Thyroid gland (tissue), 4 donors: ENCODE results near the gene INSC. TPM values are rescaled to one million over a fixed set of nuclear protein-coding genes. Genes with fewer than 3 reads are reported as not detected.

Source experiments
- DNase-seq, 2 donors: peaks; one replicate each; pipeline ENCODE4 v3.0.0-alpha.2; 2019
- H3K27ac ChIP-seq, 3 donors: fragments of 200-600 bp; sonication (generic); 1 replicate in 2 of 3; 2 replicates in 1 of 3; pipeline ENCODE4 v1.5.1; 2016 to 2019; ENCODE audit warnings: mild to moderate bottlenecking in 1 of 3, moderate library complexity in 1 of 3
- H3K27me3 ChIP-seq: fragments of 200-600 bp; sonication (generic); one replicate; pipeline ENCODE4 v1.5.1; 2019
- H3K36me3 ChIP-seq, 2 donors: fragments of 200-600 bp; sonication (generic); one replicate each; pipeline ENCODE4 v1.5.1; 2016 to 2019
- H3K4me1 ChIP-seq, 2 donors: fragments of 200-600 bp; sonication (generic); one replicate each; pipeline ENCODE4 v1.5.1; 2017 to 2019
- H3K4me3 ChIP-seq, 3 donors: fragments of 200-600 bp; sonication (generic); replicated peaks in 1 of 3; 1 replicate in 2 of 3; 2 replicates in 1 of 3; pipeline ENCODE4 v1.5.1; 2016; ENCODE audit warnings: mild to moderate bottlenecking in 1 of 3
- H3K9me3 ChIP-seq: fragments of 200-600 bp; sonication (generic); one replicate; pipeline ENCODE4 v1.5.1; 2017
- POLR2A ChIP-seq, 2 donors: fragments of 450-650 bp; IDR thresholded peaks; one replicate each; pipeline ENCODE4 v1.6.1; 2017; ENCODE audit warnings: antibody characterized with exemption in 2 of 2, mild to moderate bottlenecking in 2 of 2, moderate library complexity in 1 of 2
- WGBS, 2 donors: methylation state at CpG; one replicate each; pipeline ENCODE4 v1.1.5; 2017; 5-methylcytosine and 5-hydroxymethylcytosine counted together
- intact Hi-C: fragments of 100-400 bp; cut with DNase I; formaldehyde crosslinking; loops from one replicate; pipeline ENCODE4 v1.15.1; 2023
- total RNA-seq, 4 donors: library from RNA; depleted of rRNA; stranded (reverse); fragments of >200 nt; gene quantifications; one replicate each; pipeline ENCODE4 v1.2.3, GENCODE V29; 2016
- TF ChIP-seq, protein P1 (sequence below), 6 experiments: fragments of 200-600 bp in 3 of 6; fragments of 450-650 bp in 3 of 6; sonication (generic) in 3 of 6; IDR thresholded peaks; one replicate each; pipeline ENCODE4 v1.5.1; 2016 to 2019; ENCODE audit warnings: antibody characterized with exemption in 6 of 6, mild to moderate bottlenecking in 2 of 6, inconsistent platforms in 1 of 6, moderate library complexity in 1 of 6

The INSC gene
- total RNA-seq, 4 donors from 2014 or later = 0.38 to 1.2 (median 0.54) TPM; not detected in 1

DNA sequence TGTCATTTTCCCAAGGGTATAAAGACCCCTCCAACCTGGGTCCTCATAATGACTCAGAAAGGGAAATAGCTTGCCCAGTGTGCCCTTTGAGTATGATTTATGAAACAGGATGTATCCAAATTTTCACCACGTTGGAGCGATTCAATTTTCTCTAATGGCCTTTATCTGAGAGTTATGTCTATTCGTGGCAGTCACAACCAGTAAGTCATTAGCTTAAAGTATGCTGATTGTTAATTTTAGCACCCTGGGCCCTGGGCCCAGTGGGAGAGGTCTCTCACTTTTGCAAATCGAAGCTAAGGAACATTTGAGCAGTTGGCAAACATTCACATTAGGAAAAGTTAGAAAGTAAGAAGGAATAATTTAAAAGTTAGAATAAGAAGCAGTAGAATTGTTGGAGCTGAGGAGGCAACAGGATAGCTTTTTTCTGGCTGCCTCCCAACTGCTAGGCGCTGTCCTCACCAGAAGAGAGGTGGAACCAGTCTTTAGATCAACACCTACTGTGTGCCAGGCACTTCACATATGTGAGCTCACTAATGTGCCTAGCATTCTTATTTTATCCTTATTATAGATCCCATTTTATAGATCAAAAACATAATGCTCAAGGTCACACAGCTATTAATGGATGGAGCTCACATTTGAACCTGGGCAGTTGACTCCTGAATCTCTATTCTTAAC, 24.5 kb downstream of the INSC start:
- Histone ChIP-seq H3K27me3 (no peaks in the 10 kb centered on the region), H3K4me1 (no peaks in the 10 kb centered on the region), H3K9me3 (no peaks in the 10 kb centered on the region), H3K36me3 (no peaks in the 10 kb centered on the region), H3K27ac (no peak overlapping the region), H3K4me3 (no peak overlapping the region)
- 74 to 80% methylated on average over 5 of the region's 5 CpGs for WGBS, 2 donors
- intact Hi-C loops = no loop called here
- DNase-seq = no peak
- TF ChIP-seq, protein P1, sequence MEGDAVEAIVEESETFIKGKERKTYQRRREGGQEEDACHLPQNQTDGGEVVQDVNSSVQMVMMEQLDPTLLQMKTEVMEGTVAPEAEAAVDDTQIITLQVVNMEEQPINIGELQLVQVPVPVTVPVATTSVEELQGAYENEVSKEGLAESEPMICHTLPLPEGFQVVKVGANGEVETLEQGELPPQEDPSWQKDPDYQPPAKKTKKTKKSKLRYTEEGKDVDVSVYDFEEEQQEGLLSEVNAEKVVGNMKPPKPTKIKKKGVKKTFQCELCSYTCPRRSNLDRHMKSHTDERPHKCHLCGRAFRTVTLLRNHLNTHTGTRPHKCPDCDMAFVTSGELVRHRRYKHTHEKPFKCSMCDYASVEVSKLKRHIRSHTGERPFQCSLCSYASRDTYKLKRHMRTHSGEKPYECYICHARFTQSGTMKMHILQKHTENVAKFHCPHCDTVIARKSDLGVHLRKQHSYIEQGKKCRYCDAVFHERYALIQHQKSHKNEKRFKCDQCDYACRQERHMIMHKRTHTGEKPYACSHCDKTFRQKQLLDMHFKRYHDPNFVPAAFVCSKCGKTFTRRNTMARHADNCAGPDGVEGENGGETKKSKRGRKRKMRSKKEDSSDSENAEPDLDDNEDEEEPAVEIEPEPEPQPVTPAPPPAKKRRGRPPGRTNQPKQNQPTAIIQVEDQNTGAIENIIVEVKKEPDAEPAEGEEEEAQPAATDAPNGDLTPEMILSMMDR (IDR thresholded peaks at IDR 0.05) = no peak
- TF ChIP-seq POLR2A (IDR thresholded peaks at IDR 0.05) = no peak

DNA sequence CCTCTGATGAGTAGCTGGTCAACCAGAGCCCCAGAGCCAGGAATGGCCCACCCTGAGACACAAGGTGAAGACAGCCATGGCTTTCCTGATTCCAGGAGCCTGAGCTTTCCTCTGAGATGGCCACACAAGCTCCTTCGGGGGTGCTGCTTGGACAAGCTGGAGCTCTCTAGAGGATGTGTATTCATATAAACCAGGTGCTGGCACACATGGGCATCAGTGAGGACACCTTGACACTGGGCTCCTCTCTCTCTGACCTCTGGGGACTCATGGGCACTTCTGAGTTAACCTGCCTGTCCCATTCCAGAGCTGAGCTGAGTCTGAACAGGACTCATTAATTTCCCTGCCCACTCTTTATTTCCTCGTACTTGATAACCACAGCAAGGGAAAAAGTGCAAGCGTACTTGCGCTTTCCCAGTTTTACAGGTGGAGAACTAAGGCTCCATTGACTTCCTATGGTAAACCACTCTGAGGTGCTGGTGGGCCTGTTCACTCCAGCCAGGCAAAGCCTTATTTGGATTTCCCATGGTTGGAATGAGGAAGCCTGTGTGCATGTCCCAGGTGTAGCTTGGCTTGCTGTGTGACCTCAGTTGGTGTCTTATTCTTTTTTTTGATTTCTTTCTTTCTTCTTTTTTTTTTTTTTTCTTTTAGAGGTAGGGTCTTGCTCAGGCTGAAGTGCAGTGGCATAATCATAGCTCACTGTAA, 25.4 kb downstream of the INSC start:
- 89 to 98% methylated on average over 3 to 4 of the region's 4 CpGs for WGBS, 2 donors
- Histone ChIP-seq H3K27ac (no peak overlapping the region), H3K9me3 (no peaks in the 10 kb centered on the region), H3K4me3 (no peak overlapping the region), H3K27me3 (no peaks in the 10 kb centered on the region), H3K36me3 (no peaks in the 10 kb centered on the region), H3K4me1 (no peaks in the 10 kb centered on the region)
- intact Hi-C loops = no loop called here
- DNase-seq = no peak
- TF ChIP-seq, protein P1 (IDR thresholded peaks at IDR 0.05) = no peak
- no peak for TF ChIP-seq POLR2A (IDR thresholded peaks at IDR 0.05)

DNA sequence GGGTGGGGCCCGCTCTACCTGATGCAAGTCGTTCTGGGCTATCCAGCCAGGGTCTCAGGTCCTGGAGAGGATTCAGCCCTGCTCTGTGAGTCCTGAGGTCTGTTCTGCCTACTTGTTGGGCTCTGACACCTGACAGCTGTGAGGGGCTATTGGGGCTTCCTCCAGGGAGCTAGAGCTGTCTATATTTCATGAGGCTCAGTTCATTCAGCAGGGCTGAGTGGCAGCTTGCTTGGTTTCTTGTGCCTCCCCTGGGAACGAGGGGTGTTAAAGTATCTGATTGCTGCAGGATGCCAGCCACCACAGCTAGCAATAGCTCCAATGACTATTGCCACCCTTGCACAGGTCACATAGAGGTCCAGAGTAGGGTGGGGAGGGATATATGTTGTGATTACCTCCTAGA, 26.7 kb downstream of the INSC start:
- Histone ChIP-seq H3K27me3 (no peaks in the 10 kb centered on the region), H3K36me3 (no peaks in the 10 kb centered on the region), H3K4me1 (peaks cover 3 to 4% of the 10 kb centered on the region in 2 donors), H3K9me3 (no peaks in the 10 kb centered on the region), H3K27ac (no peak overlapping the region), H3K4me3 (no peak overlapping the region)
- 85 to 95% methylated on average over 3 of the region's 3 CpGs for WGBS, 2 donors
- no peak for TF ChIP-seq POLR2A (IDR thresholded peaks at IDR 0.05)
- TF ChIP-seq, protein P1 (IDR thresholded peaks at IDR 0.05) = no peak
- intact Hi-C loops = no loop called here
- DNase-seq = no peak

DNA sequence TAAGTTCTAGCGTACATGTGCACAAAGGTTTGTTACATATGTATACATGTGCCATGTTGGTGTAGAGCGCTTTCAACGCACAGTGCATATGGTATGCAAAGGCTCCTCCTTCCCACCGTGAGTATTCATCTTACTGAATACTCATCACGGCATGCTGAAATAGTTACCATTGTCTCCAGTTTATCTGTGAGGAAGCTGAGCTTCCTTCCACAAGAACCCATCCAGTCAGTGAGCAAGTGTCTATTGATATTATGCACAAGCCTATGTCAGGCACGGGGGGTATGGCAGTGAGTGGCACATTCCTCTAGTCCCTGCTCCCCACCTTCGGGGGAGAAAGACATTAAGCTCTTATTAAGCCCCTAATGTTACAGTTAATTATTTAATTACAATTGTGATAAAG, 28.1 kb downstream of the INSC start:
- Histone ChIP-seq H3K4me3 (no peak overlapping the region), H3K9me3 (no peaks in the 10 kb centered on the region), H3K36me3 (no peaks in the 10 kb centered on the region), H3K4me1 (peaks cover 5 to 6% of the 10 kb centered on the region in 2 donors), H3K27me3 (no peaks in the 10 kb centered on the region), H3K27ac (no peak overlapping the region)
- intact Hi-C loops = no loop called here
- TF ChIP-seq, protein P1 (IDR thresholded peaks at IDR 0.05) = no peak
- no peak for TF ChIP-seq POLR2A (IDR thresholded peaks at IDR 0.05)
- DNase-seq = no peak
- WGBS, 2 donors = 70 to 77% methylated on average over 7 of the region's 7 CpGs

DNA sequence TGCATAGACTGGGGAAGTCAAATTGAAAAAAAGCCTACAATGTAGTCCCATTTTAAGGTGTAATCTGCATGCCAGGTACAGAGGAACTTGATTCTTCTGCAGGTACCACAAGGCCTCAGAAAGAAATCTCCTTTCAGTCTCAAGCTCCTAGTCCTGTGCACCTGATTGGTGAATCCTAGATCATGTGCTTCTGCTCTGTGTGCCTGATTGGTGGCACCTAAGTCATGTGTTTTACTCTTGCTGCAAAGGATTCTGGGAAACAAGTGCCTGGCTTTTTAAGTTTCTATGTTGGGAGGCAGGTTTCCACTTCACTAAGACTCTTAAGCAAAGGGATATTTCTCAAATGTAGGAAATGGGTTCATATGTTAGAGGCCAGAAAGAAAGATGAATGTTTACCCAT, 29.1 kb downstream of the INSC start:
- no peak overlapping the region for H3K4me3 ChIP-seq
- H3K9me3 ChIP-seq = no peaks in the 10 kb centered on the region
- DNase-seq = no peak
- intact Hi-C loops = no loop called here
- H3K4me1 ChIP-seq = peaks cover 6 to 11% of the 10 kb centered on the region in 2 donors
- no peaks in the 10 kb centered on the region for H3K27me3 ChIP-seq
- no peak for TF ChIP-seq POLR2A (IDR thresholded peaks at IDR 0.05)
- TF ChIP-seq, protein P1 (IDR thresholded peaks at IDR 0.05) = no peak
- H3K36me3 ChIP-seq = no peaks in the 10 kb centered on the region
- no peak overlapping the region for H3K27ac ChIP-seq
